ENCODE measurements around the gene SSR4. TPM values are rescaled to one million over a fixed set of nuclear protein-coding genes. Genes with fewer than 3 reads are reported as not detected.

The SSR4 gene
- total RNA-seq, 2 experiments from 2014 or later: 165 to 186 TPM

DNA sequence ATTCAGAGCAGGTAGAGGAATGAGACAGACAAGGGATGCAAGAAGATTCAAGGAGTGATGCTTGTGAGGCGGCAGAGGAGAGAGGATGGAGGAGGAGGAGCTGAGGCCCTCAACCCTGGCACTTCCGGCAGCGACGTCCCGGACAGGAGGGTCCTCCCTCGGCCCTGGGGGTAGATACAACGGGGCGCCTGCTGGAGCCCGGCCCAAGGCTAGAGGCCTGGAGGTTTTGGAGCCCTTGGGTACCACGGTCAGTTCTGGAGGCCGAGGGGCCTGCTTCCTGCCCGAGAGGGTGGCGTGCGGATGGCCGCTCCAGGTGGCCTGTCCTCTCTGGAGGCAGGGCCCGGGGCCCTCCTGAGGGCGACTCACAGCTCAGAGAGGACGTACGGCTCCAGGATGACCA is 13.5 kb downstream of the SSR4 start:
- H3K4me2 ChIP-seq (ENCODE audit: low read length): no peak overlapping the region
- POLR2A ChIA-PET: no interaction called here
- no peaks in the 10 kb centered on the region for H3K9me2 ChIP-seq (ENCODE audit: insufficient read depth, low read length)
- H3K27ac ChIP-seq (ENCODE audit: low read depth, low read length, poor library complexity, severe bottlenecking): no peak overlapping the region
- H4K20me1 ChIP-seq (ENCODE audit: insufficient read depth, low read length): no peaks in the 10 kb centered on the region
- no peaks in the 10 kb centered on the region for H3K9me3 ChIP-seq (ENCODE audit: low read length)
- no peaks in the 10 kb centered on the region for H3K4me1 ChIP-seq (ENCODE audit: insufficient read depth, low read length, poor library complexity, severe bottlenecking)
- H3K79me2 ChIP-seq (ENCODE audit: insufficient read depth, low read depth, low read length): no peaks in the 10 kb centered on the region
- DNase-seq (ENCODE audit: low spot score): no peak
- intact Hi-C loops (cut with micrococcal nuclease; ENCODE audit: unreplicated experiment): no loop called here
- no peaks in the 10 kb centered on the region for H3K36me3 ChIP-seq (ENCODE audit: insufficient read depth, low read length)
- TF ChIP-seq EZH2phosphoT487 (IDR thresholded peaks at IDR 0.05; ENCODE audit: borderline replicate concordance, low read depth, low read length): no peak
- TF ChIP-seq, protein P1, sequence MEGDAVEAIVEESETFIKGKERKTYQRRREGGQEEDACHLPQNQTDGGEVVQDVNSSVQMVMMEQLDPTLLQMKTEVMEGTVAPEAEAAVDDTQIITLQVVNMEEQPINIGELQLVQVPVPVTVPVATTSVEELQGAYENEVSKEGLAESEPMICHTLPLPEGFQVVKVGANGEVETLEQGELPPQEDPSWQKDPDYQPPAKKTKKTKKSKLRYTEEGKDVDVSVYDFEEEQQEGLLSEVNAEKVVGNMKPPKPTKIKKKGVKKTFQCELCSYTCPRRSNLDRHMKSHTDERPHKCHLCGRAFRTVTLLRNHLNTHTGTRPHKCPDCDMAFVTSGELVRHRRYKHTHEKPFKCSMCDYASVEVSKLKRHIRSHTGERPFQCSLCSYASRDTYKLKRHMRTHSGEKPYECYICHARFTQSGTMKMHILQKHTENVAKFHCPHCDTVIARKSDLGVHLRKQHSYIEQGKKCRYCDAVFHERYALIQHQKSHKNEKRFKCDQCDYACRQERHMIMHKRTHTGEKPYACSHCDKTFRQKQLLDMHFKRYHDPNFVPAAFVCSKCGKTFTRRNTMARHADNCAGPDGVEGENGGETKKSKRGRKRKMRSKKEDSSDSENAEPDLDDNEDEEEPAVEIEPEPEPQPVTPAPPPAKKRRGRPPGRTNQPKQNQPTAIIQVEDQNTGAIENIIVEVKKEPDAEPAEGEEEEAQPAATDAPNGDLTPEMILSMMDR (conservative IDR thresholded peaks at IDR 0.05; ENCODE audit: low read length): no peak
- no peak overlapping the region for H3K4me3 ChIP-seq (ENCODE audit: low read depth, low read length, poor library complexity, severe bottlenecking)
- CTCF ChIA-PET (ENCODE audit: unreplicated experiment): no interaction called here
- BruUV-seq (replicated peaks): no TSS peak
- no peak overlapping the region for H2AFZ ChIP-seq (ENCODE audit: low read length)

DNA sequence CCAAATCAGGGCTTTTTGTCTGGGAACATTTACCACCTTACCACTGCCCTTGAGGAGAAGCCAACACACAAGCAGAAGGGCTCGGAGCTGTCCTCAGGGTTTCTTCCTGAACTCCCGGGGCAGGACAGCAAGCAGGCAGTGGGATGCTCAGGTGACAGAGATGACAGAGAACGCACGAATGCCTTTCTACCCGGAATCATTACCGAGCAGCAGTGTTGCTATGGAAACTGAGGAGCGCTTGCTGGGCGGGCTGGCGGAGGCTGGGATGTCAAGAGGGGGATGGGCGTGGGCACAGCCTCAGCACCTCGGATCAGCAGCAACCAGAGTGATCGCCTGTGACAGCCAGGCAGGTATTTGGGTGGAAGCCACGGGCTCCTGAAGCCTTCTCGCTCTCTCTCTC is 17.8 kb downstream of the SSR4 start:
- Histone ChIP-seq H3K4me3 (ENCODE audit: low read depth, low read length, poor library complexity, severe bottlenecking) (no peak overlapping the region), H3K79me2 (ENCODE audit: insufficient read depth, low read depth, low read length) (no peaks in the 10 kb centered on the region), H3K9me2 (ENCODE audit: insufficient read depth, low read length) (no peaks in the 10 kb centered on the region), H3K36me3 (ENCODE audit: insufficient read depth, low read length) (no peaks in the 10 kb centered on the region), H3K9me3 (ENCODE audit: low read length) (no peaks in the 10 kb centered on the region), H4K20me1 (ENCODE audit: insufficient read depth, low read length) (no peaks in the 10 kb centered on the region), H2AFZ (ENCODE audit: low read length) (no peak overlapping the region), H3K4me1 (ENCODE audit: insufficient read depth, low read length, poor library complexity, severe bottlenecking) (no peaks in the 10 kb centered on the region), H3K4me2 (ENCODE audit: low read length) (no peak overlapping the region), H3K27ac (ENCODE audit: low read depth, low read length, poor library complexity, severe bottlenecking) (no peak overlapping the region)
- POLR2A ChIA-PET: no interaction called here
- intact Hi-C loops (cut with micrococcal nuclease; ENCODE audit: unreplicated experiment): no loop called here
- DNase-seq (ENCODE audit: low spot score): no peak
- no TSS peak for BruUV-seq (replicated peaks)
- TF ChIP-seq, protein P1 (conservative IDR thresholded peaks at IDR 0.05; ENCODE audit: low read length): no peak
- no peak for TF ChIP-seq EZH2phosphoT487 (IDR thresholded peaks at IDR 0.05; ENCODE audit: borderline replicate concordance, low read depth, low read length)
- CTCF ChIA-PET (ENCODE audit: unreplicated experiment): no interaction called here

GRCh38 chrX:153813161-153813560 is 18.7 kb downstream of the SSR4 start:
- H3K4me3 ChIP-seq (ENCODE audit: low read depth, low read length, poor library complexity, severe bottlenecking): no peak overlapping the region
- TF ChIP-seq, protein P1 (conservative IDR thresholded peaks at IDR 0.05; ENCODE audit: low read length): no peak
- TF ChIP-seq EZH2phosphoT487 (IDR thresholded peaks at IDR 0.05; ENCODE audit: borderline replicate concordance, low read depth, low read length): no peak
- BruUV-seq (replicated peaks): no TSS peak
- no peak overlapping the region for H2AFZ ChIP-seq (ENCODE audit: low read length)
- H3K27ac ChIP-seq (ENCODE audit: low read depth, low read length, poor library complexity, severe bottlenecking): no peak overlapping the region
- DNase-seq (ENCODE audit: low spot score): no peak
- CTCF ChIA-PET (ENCODE audit: unreplicated experiment): no interaction called here
- H3K4me2 ChIP-seq (ENCODE audit: low read length): no peak overlapping the region
- H3K36me3 ChIP-seq (ENCODE audit: insufficient read depth, low read length): no peaks in the 10 kb centered on the region
- no peaks in the 10 kb centered on the region for H4K20me1 ChIP-seq (ENCODE audit: insufficient read depth, low read length)
- no peaks in the 10 kb centered on the region for H3K4me1 ChIP-seq (ENCODE audit: insufficient read depth, low read length, poor library complexity, severe bottlenecking)
- H3K79me2 ChIP-seq (ENCODE audit: insufficient read depth, low read depth, low read length): no peaks in the 10 kb centered on the region
- POLR2A ChIA-PET: interaction anchor here (0.6 kb wide), 1 partner anchor 26 kb away, joined by 3 read pairs; no protein-coding TSS in a partner anchor
- H3K9me2 ChIP-seq (ENCODE audit: insufficient read depth, low read length): no peaks in the 10 kb centered on the region
- no peaks in the 10 kb centered on the region for H3K9me3 ChIP-seq (ENCODE audit: low read length)
- intact Hi-C loops (cut with micrococcal nuclease; ENCODE audit: unreplicated experiment): no loop called here

Data from OCI-LY7 (cell line).